Left renal cortex interstitium (tissue), 4 donors: ENCODE results near the gene FNTB. TPM values are rescaled to one million over a fixed set of nuclear protein-coding genes. Genes with fewer than 3 reads are reported as not detected.

Experiments used
- DNase-seq, 4 donors: peaks; one replicate each; pipeline ENCODE4 v3.0.0-alpha.2; 2013; ENCODE audit warnings: low read depth in 4 of 4, low spot score in 2 of 4, missing footprints in 1 of 4
- polyA plus RNA-seq, 4 donors: library from polyadenylated mRNA; unstranded; fragments of 120-200 nt; gene quantifications; one replicate each; pipeline ENCODE4 v1.2.1, GENCODE V29; 2013; ENCODE audit not compliant: insufficient read length in 4 of 4

FNTB gene
- polyA plus RNA-seq, 4 donors: 28.5 to 38.5 (median 33.8) TPM

- no peak for DNase-seq
Observed at GRCh38 chr14:64973826-64974225, 12.9 kb upstream of the FNTB start.

DNA sequence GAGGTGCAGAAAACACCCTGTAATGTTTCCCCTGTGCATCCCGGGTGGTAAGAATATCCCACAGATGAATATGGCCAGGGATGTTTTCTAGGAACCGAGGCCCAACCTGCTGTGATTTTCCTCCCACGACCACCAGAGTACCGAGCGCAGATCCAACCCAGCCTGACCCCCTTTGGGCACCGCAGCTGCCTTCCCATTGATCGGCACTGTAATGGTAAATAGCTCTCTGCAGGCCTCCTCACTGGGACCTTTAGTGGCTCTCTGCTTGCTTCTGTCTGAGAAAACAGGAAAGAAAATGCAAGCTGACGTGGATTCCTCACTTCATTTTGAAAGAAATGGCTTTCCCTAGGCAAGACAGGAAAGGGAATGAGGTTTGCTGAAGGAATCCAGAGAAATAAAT, 12.1 kb upstream of the FNTB start:
- no peak for DNase-seq

DNA sequence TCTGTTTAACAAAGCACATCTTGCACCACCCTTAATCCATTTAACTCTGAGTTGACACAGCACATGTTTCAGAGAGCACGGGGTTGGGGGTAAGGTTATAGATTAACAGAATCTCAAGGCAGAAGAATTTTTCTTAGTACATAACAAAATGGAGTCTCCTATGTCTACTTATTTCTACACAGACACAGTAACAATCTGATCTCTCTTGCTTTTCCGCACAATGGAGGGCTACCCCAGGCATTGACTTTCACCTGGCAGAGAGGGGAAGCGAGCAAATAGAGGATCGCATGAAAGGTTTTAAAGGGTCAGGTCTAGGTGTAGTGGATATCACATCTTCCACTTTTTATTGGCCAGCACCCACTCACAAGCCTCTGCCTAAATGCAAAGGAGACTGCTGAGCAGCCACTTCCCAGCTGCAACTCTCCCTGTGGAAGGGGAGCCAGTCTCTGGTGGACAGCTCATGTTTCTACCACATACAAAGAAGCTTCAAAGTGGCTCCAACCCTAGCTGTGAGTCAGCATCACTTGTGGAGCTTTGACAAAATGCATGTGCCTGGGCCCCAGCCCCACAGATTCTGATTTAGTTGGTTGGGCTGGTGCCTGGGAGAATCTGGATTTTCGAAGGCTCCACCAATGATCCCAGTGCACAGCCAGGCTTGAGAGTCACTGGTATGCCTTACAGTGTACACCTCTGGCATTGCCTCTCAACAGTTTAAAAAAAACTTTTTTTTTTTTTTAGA, 7.2 kb upstream of the FNTB start:
- DNase-seq: no peak

GRCh38 chr14:64983439-64984310, 3.0 kb upstream of the FNTB start:
- DNase-seq: no peak

- no peak for DNase-seq
Observed at GRCh38 chr14:64987438-64987767, 708 bp downstream of the FNTB start.

- DNase-seq: no peak
Observed at GRCh38 chr14:64990296-64990695, 3.6 kb downstream of the FNTB start.

- DNase-seq: no peak
Observed at GRCh38 chr14:64990939-64991338, 4.2 kb downstream of the FNTB start.

DNA sequence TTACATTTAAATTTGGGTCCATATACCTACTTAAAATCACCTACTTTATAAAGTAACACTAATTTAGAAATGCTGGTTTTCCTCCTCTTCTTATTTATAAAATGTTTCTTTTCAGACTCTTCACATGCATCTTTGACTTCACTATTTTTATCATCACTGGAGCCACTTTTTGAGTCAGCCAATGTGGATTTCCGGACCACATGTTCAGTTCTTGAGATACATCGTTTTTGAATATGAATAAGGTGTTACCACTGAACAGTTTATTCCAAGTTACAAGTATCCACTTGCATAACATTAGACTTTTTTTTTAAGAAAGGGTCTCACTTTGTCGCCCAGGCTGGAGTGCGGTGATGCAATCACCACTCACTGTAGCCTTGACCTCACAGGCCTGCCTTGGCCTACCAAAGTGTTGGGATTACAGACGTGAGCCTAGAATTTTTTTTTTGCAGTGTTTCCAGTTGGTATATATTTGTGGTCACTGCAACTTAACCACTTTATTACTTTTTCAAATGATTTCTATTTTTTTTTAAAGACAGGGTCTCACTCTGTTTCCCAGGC, 5.7 kb downstream of the FNTB start:
- DNase-seq: no peak

GRCh38 chr14:64993266-64993930, 6.7 kb downstream of the FNTB start:
- DNase-seq: no peak

GRCh38 chr14:64994540-64994939, 7.8 kb downstream of the FNTB start:
- DNase-seq: no peak

DNA sequence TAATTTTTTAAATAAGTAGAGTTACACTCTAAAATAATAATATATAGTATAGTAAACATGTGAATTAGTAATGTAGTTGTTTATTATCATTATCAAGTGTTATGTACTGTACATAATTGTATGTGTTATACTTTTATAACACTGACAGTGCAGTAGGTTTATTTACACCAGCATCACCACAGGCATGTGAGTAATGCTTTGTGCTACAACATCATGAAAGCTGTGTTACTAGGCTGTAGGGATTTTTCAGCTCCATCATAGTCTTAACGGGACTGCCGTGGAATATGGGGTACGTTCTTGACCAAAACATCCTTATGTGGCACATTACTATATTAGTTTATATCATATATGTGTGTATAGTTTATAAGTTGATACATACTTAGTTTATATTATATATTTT, 8.6 kb downstream of the FNTB start:
- no peak for DNase-seq

- no peak for DNase-seq
Observed at GRCh38 chr14:64997108-64997794, 10.6 kb downstream of the FNTB start.

- DNase-seq: no peak
Observed at GRCh38 chr14:64998455-64998931, 11.8 kb downstream of the FNTB start.

DNA sequence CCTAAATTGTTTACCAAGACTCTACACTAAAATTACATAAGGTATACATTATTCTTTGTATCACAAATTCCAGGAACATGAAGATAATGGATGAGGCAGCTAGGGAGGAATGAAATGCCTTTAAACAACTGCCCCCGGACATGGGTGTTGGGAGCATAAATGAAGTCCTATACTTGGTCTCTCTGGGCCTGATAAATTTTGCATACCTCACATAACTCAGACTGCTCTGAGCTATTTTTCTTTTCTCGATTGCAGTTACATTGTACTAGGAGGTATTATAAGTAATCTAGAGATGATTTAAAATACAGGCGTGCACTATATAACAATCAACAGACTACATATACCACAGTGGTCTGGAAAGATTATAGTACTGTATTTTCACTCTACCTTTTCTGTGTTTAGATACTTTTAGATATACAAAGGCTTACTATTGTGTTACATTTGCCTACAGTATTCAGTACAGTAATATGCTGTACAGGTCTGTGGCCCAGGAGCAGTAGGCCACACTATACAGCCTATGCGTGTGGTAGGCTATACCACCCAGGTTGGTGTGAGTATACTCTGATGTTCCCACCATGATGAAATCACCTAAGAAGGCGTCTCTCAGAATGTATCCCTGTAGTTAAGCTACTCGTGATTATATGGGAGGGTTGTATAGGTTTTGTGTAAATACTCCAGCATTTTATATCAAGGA, 14.3 kb downstream of the FNTB start:
- no peak for DNase-seq

DNA sequence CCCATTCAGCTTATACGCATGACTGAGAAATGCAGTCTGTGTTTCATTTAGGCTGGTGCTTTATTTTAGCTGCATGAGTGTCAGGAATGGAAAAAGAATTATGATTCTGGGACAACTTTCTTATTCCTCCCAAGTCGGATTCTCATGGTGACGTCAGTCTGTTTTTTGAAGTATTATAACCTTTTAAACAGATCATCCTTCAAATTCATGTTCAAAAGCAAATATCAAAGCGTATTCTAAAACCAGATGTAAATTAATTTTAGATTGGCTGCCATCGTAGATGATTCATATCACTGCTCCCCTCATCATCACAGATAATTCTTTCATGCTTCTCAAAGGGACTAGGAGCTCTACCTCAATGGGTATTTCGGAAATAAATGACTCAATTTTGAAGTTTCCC, 15.0 kb downstream of the FNTB start:
- no peak for DNase-seq

DNA sequence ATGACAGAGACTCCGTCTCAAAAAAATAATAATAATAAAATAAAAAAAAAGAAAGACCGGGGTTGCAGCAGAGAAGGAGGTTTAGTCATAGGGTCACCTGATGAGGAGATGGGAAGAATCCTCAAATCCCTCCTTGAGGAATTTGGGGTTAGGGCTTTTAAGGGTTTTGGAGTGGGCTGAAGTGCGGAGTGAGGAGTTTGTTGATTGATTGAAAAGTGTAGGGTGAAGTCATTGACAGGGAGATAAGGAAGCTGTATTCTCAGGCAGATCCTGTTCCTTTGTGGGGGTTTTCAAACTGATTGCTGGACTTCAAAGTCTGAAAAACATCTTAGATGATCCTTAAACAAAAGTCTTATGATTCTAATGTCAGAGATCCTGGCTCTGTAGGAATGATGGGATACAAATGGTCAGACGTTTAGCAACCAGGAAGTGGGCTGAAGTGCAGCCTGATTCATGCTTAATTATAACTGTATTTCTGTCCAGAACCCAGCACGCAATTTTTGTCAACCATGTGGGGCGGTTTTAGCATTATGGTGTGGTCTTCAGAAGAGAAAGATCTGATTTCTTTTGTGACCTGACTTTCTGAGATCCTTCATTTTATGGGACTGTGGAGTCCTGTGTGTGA, 16.0 kb downstream of the FNTB start:
- DNase-seq: no peak

- DNase-seq: no peak
Observed at GRCh38 chr14:65003394-65003793, 16.7 kb downstream of the FNTB start.

- no peak for DNase-seq
Observed at GRCh38 chr14:65006261-65006721, 19.6 kb downstream of the FNTB start.

- DNase-seq: no peak
Observed at GRCh38 chr14:65007202-65007601, 20.5 kb downstream of the FNTB start.
